Retinal pigment epithelial cell (primary cell): ENCODE results near the gene TMEM119.

Experiments
- DNase-seq: peaks from one replicate; pipeline ENCODE4 v3.0.0-alpha.2; 2010; ENCODE audit warnings: low read depth
- H3K4me3 ChIP-seq: 2 replicates; pipeline ENCODE4 v1.5.1; 2011; ENCODE audit warnings: mild to moderate bottlenecking, low read length, control low read depth, moderate library complexity
- TF ChIP-seq, protein P1 (sequence below): conservative IDR thresholded peaks from 2 replicates; pipeline ENCODE4 v1.5.1; 2011; ENCODE audit warnings: low read depth, low read length, control low read depth, inconsistent platforms

The TMEM119 gene

DNA sequence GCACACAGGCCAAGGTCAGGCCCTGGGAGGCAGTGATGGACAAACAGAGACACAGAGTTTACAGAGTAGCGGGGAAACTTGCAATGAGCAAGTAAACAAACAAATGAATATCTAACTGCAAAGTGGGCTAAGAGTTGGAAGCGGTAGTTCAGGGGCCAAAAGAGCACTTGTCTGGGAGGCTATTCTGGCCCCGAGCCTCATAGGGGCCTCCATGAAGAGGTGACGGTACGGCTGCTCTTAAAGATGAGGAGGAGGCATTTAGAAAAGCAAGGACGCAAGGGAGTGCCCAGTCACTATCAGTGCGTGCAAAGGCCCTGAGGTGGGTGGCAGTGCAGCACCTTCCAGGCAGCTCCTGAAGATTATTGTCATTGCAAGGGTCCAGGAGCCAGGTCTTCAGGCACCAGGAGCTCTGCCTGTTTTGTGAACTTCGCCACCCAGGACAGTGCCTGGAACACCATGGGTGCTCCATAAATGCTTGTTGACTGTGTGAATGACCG lies 4.4 kb upstream of the TMEM119 start:
- no peak for DNase-seq
- no peak overlapping the region for H3K4me3 ChIP-seq
- TF ChIP-seq, protein P1, sequence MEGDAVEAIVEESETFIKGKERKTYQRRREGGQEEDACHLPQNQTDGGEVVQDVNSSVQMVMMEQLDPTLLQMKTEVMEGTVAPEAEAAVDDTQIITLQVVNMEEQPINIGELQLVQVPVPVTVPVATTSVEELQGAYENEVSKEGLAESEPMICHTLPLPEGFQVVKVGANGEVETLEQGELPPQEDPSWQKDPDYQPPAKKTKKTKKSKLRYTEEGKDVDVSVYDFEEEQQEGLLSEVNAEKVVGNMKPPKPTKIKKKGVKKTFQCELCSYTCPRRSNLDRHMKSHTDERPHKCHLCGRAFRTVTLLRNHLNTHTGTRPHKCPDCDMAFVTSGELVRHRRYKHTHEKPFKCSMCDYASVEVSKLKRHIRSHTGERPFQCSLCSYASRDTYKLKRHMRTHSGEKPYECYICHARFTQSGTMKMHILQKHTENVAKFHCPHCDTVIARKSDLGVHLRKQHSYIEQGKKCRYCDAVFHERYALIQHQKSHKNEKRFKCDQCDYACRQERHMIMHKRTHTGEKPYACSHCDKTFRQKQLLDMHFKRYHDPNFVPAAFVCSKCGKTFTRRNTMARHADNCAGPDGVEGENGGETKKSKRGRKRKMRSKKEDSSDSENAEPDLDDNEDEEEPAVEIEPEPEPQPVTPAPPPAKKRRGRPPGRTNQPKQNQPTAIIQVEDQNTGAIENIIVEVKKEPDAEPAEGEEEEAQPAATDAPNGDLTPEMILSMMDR: no peak

DNA sequence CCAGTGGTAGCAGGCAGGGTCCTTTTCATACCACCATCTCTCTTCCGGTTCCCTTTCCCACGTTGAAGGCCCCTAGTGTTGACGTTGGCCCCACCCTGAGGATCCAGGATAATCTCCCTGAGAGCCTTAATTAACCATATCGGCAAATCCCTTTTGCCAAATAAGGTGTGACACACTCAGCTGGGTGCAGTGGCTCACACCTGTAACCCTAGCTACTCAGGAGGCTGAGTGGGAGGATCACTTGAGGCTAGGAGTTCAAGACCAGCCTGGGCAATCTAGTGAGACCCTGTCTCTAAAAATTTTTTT lies 2.8 kb upstream of the TMEM119 start:
- DNase-seq: no peak
- H3K4me3 ChIP-seq: no peak overlapping the region
- TF ChIP-seq, protein P1: no peak

DNA sequence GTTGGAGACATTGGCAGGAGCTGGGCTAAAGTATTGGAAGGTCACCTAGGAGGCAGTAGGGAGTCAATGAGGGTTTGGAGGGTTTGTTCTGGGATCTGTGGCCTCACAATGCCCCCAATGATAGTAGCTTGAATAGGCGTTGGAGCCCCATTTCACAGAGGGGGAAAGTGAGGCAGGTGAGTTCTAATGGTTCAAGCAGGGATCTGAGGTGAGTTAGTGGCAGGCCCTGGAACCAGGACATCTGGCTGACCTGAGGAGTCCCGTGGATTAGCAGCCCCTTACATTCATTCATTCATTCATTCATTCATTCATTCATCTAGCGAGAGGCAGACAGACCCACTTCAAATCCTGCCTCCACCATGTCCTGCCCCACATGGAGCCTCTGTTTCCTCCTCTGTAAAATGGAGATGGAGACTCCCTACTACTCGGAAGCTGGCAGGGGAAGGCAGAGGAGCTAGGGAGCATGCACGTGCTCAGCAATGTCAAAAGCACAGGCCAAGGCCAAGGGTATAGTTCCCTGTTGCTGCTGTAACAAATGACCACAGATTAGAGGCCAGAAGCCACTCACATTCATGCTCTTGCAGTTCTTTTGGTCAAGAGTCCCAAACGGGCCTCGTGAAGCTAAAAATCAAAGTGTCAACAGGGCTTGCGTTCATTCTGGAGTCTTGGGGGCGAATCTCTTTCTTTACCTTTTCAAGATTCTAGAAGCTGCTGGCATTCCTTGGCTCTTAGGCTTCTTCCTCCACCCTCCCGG lies 2.2 kb upstream of the TMEM119 start:
- DNase-seq: no peak
- no peak overlapping the region for H3K4me3 ChIP-seq
- TF ChIP-seq, protein P1: no peak

GRCh38 chr12:108599541-108599940 lies 1.7 kb upstream of the TMEM119 start:
- TF ChIP-seq, protein P1: no peak
- H3K4me3 ChIP-seq: no peak overlapping the region
- DNase-seq: no peak

DNA sequence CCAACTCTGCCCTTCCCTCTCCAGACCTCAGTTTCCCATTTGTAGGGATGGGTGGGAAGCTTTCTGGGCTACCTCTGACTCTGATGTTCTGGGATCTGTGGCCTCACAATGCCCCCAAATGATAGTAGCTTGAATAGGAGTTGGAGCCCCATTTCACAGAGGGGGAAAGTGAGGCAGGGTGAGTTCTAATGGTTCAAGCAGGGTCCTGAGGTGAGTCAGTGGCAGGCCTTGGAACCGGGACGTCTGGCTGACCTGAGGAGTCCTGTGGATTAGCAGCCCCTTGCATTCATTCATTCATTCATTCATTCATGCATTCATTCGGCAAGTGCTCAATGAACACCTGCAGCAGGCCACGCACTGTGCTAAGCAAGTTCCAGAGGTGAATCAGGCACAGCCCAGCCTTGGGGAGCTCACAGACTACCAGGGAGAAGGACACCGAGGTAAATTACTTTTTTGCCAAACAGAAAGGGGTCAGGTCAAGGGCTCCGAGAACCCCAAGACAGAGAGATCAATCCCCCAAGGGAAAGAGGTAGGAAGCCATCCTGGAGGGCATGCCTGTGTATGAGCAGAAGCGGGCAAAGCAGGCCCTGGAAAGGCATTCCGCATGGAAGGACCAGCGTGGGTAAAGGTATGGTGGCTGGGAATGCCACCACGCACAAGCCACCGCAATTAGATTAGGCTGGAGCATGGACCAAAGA lies 818 bp upstream of the TMEM119 start:
- TF ChIP-seq, protein P1: no peak
- no peak for DNase-seq
- no peak overlapping the region for H3K4me3 ChIP-seq

GRCh38 chr12:108596854-108597558 lies 878 bp downstream of the TMEM119 start:
- DNase-seq: no peak
- TF ChIP-seq, protein P1: no peak
- no peak overlapping the region for H3K4me3 ChIP-seq
